SK-N-SH treated with all-trans-retinoic acid at 6 μM for 48 hours (cell line): ENCODE results near the gene THAP6.

ENCODE experiments used
- ATAC-seq: fragments of 200-7000 bp; cut with Tn5 transposase; 3 replicates; pipeline ENCODE4 v1.9.1; 2020; ENCODE audit warnings: mild to moderate bottlenecking, moderate library complexity
- ARNTL ChIP-seq: fragments of 450-650 bp; formaldehyde crosslinking; IDR thresholded peaks from 2 replicates; pipeline ENCODE4 v1.5.0; 2020; ENCODE audit warnings: low read depth, mild to moderate bottlenecking, moderate library complexity, borderline replicate concordance
- BACH2 ChIP-seq: fragments of 250-450 bp; sonication (Bioruptor Pico); IDR thresholded peaks from 2 replicates; pipeline ENCODE4 v1.9.0; 2021; ENCODE audit warnings: mild to moderate bottlenecking, borderline replicate concordance
- CREB5 ChIP-seq: fragments of 250-450 bp; sonication (Bioruptor Pico); IDR thresholded peaks from 2 replicates; pipeline ENCODE4 v1.5.1; 2020; ENCODE audit warnings: low read depth, mild to moderate bottlenecking, moderate library complexity
- CSDC2 ChIP-seq: fragments of 250-450 bp; sonication (Bioruptor Pico); IDR thresholded peaks from 2 replicates; pipeline ENCODE4 v1.5.0; 2020; ENCODE audit warnings: mild to moderate bottlenecking, moderate library complexity
- CSRNP3 ChIP-seq: fragments of 250-450 bp; sonication (Bioruptor Pico); IDR thresholded peaks from 2 replicates; pipeline ENCODE4 v1.5.1; 2021; ENCODE audit warnings: mild to moderate bottlenecking, moderate library complexity
- ESRRG ChIP-seq: fragments of 250-450 bp; sonication (Bioruptor Pico); IDR thresholded peaks from 2 replicates; pipeline ENCODE4 v1.6.1; 2021; ENCODE audit warnings: mild to moderate bottlenecking
- ISL1 ChIP-seq: fragments of 250-450 bp; sonication (Bioruptor Pico); IDR thresholded peaks from 2 replicates; pipeline ENCODE4 v2.1.2; 2022; ENCODE audit warnings: mild to moderate bottlenecking, moderate library complexity
- OSR1 ChIP-seq: fragments of 250-450 bp; sonication (Bioruptor Pico); IDR thresholded peaks from 2 replicates; pipeline ENCODE4 v1.8.0; 2022; ENCODE audit warnings: moderate library complexity, mild to moderate bottlenecking, inconsistent platforms
- PATZ1 ChIP-seq: fragments of 250-450 bp; sonication (Bioruptor Pico); IDR thresholded peaks from 2 replicates; pipeline ENCODE4 v1.8.0; 2020; ENCODE audit warnings: mild to moderate bottlenecking, moderate library complexity, borderline replicate concordance
- POU6F1 ChIP-seq: fragments of 250-450 bp; sonication (Bioruptor Pico); IDR thresholded peaks from 2 replicates; pipeline ENCODE4 v1.8.0; 2021; ENCODE audit warnings: low read depth, mild to moderate bottlenecking, moderate library complexity, borderline replicate concordance
- PPARA ChIP-seq: fragments of 250-450 bp; sonication (Bioruptor Pico); IDR thresholded peaks from 2 replicates; pipeline ENCODE4 v1.5.0; 2020; ENCODE audit warnings: mild to moderate bottlenecking, borderline replicate concordance
- RARB ChIP-seq: fragments of 250-450 bp; sonication (Bioruptor Pico); IDR thresholded peaks from 2 replicates; pipeline ENCODE4 v1.8.0; 2021; ENCODE audit warnings: mild to moderate bottlenecking, moderate library complexity
- SNAI2 ChIP-seq: fragments of 250-450 bp; sonication (Bioruptor Pico); IDR thresholded peaks from 2 replicates; pipeline ENCODE4 v1.5.0; 2020; ENCODE audit warnings: mild to moderate bottlenecking, moderate library complexity
- ZC3H10 ChIP-seq: fragments of 250-450 bp; sonication (Bioruptor Pico); IDR thresholded peaks from 2 replicates; pipeline ENCODE4 v1.5.1; 2021; ENCODE audit warnings: mild to moderate bottlenecking, moderate library complexity
- ZFP3 ChIP-seq: fragments of 250-450 bp; sonication (Bioruptor Pico); IDR thresholded peaks from 2 replicates; pipeline ENCODE4 v1.5.0; 2020; ENCODE audit warnings: mild to moderate bottlenecking, moderate library complexity
- ZNF8 ChIP-seq: fragments of 450-650 bp; formaldehyde crosslinking; IDR thresholded peaks from 2 replicates; pipeline ENCODE4 v1.5.0; 2020; ENCODE audit warnings: mild to moderate bottlenecking, moderate library complexity

Gene THAP6

GRCh38 chr4:75565481-75565880, 51.2 kb downstream of the THAP6 start:
- no peak for ATAC-seq

GRCh38 chr4:75566911-75567310, 52.6 kb downstream of the THAP6 start:
- TF ChIP-seq ZFP3 (CRISPR knock-in tag) (no peak), CSDC2 (CRISPR knock-in tag) (no peak), ZC3H10 (CRISPR knock-in tag) (no peak), ZNF8 (CRISPR knock-in tag) (no peak), POU6F1 (CRISPR knock-in tag) (no peak), CSRNP3 (CRISPR knock-in tag) (no peak), CREB5 (no peak), OSR1 (no peak), RARB (CRISPR knock-in tag) (no peak)
- no peak for ATAC-seq

More at GRCh38 chr4:75565481-75565880, 51.2 kb downstream of the THAP6 start:
- TF ChIP-seq CREB5 (no peak), BACH2 (CRISPR knock-in tag) (no peak), CSRNP3 (CRISPR knock-in tag) (no peak), ISL1 (CRISPR knock-in tag) (no peak), OSR1 (no peak), ESRRG (no peak), PATZ1 (CRISPR knock-in tag) (no peak), SNAI2 (CRISPR knock-in tag) (no peak)

- TF ChIP-seq ARNTL (CRISPR knock-in tag) (no peak), OSR1 (no peak), POU6F1 (CRISPR knock-in tag) (no peak), PPARA (CRISPR knock-in tag) (no peak)
- no peak for ATAC-seq
These were observed 53.5 kb downstream of the THAP6 start for GRCh38 chr4:75567725-75568124.
